GM19328 (cell line): ENCODE data around the gene RTN4.
"Not testable (repeated sequence)": the region's sequence is repeated elsewhere in the genome, so short reads cannot be mapped to it uniquely, and the experiment has no call there.

Source experiments
- ATAC-seq: cut with Tn5 transposase; IDR thresholded peaks from one replicate; pipeline ENCODE4 v1.9.1; 2021; ENCODE audit warnings: mild to moderate bottlenecking, moderate library complexity; ENCODE audit not compliant: unreplicated experiment

Gene RTN4

GRCh38 chr2:55050100-55050994 lies at the start of gene RTN4:
TSS of gene RTN4 (minus strand) at chr2:55050451. CDS start at chr2:55050300, 151 bp downstream.
- peak; percentile 85 for ATAC-seq

- no peak for ATAC-seq
Observed at GRCh38 chr2:55099493-55099877, 49.2 kb upstream of the RTN4 start.

- ATAC-seq, result no peak
Observed at GRCh38 chr2:55097461-55098410, 47.5 kb upstream of the RTN4 start.

GRCh38 chr2:55097082-55097460 lies 46.8 kb upstream of the RTN4 start:
- no peak for ATAC-seq

- ATAC-seq, result no peak
Observed at GRCh38 chr2:55096586-55096985, 46.3 kb upstream of the RTN4 start.

- no peak for ATAC-seq
Observed at GRCh38 chr2:55093381-55093780, 43.1 kb upstream of the RTN4 start.

- ATAC-seq, result no peak
Observed at GRCh38 chr2:55092439-55092838, 42.2 kb upstream of the RTN4 start.

GRCh38 chr2:55091681-55092080 lies 41.4 kb upstream of the RTN4 start:
- not testable (repeated sequence) for ATAC-seq

GRCh38 chr2:55090702-55091101 lies 40.5 kb upstream of the RTN4 start:
- ATAC-seq, result no peak

GRCh38 chr2:55089726-55090125 lies 39.5 kb upstream of the RTN4 start:
- no peak for ATAC-seq

- ATAC-seq, result no peak
Observed at GRCh38 chr2:55088400-55088799, 38.1 kb upstream of the RTN4 start.

- no peak for ATAC-seq
Observed at GRCh38 chr2:55087936-55088335, 37.7 kb upstream of the RTN4 start.

- ATAC-seq, result no peak
Observed at GRCh38 chr2:55087501-55087900, 37.2 kb upstream of the RTN4 start.

- no peak for ATAC-seq
Observed at GRCh38 chr2:55085113-55086040, 35.1 kb upstream of the RTN4 start.

GRCh38 chr2:55084641-55085040 lies 34.4 kb upstream of the RTN4 start:
- ATAC-seq, result no peak

- ATAC-seq, result no peak
Observed at GRCh38 chr2:55080204-55080738, 30.0 kb upstream of the RTN4 start.

- no peak for ATAC-seq
Observed at GRCh38 chr2:55078956-55079355, 28.7 kb upstream of the RTN4 start.

GRCh38 chr2:55076721-55077120 lies 26.5 kb upstream of the RTN4 start:
- ATAC-seq, result no peak

GRCh38 chr2:55076019-55076418 lies 25.8 kb upstream of the RTN4 start:
- ATAC-seq, result not testable (repeated sequence)
